IPS-NIHi7 (cell line): ENCODE data around the gene CEP57L1.
"Not testable (repeated sequence)": the region's sequence is repeated elsewhere in the genome, so short reads cannot be mapped to it uniquely, and the experiment has no call there.

Experiments
- DNase-seq: peaks from one replicate; pipeline ENCODE4 v3.0.0; 2012; ENCODE audit warnings: mixed read lengths; ENCODE audit errors: extremely low spot score

Gene CEP57L1

GRCh38 chr6:109172101-109172746 is 76.9 kb downstream of the CEP57L1 start:
- DNase-seq: no peak

GRCh38 chr6:109174916-109175315 is 79.6 kb downstream of the CEP57L1 start:
- DNase-seq: no peak

GRCh38 chr6:109178921-109179320 is 83.6 kb downstream of the CEP57L1 start:
- DNase-seq: no peak

- DNase-seq: no peak
Measured at GRCh38 chr6:109179507-109179906, 84.2 kb downstream of the CEP57L1 start.

- no peak for DNase-seq
Measured at GRCh38 chr6:109182578-109182977, 87.3 kb downstream of the CEP57L1 start.

- peak; percentile 38 for DNase-seq
Measured at GRCh38 chr6:109183109-109183650, 87.9 kb downstream of the CEP57L1 start.

- no peak for DNase-seq
Measured at GRCh38 chr6:109184638-109185037, 89.3 kb downstream of the CEP57L1 start.

- no peak for DNase-seq
Measured at GRCh38 chr6:109186012-109186411, 90.7 kb downstream of the CEP57L1 start.

- peak; percentile 65 for DNase-seq
Measured at GRCh38 chr6:109187399-109188114, 92.2 kb downstream of the CEP57L1 start.

- DNase-seq: no peak
Measured at GRCh38 chr6:109188115-109188411, 92.8 kb downstream of the CEP57L1 start.

GRCh38 chr6:109191368-109191767 is 96.1 kb downstream of the CEP57L1 start:
- DNase-seq: not testable (repeated sequence)

GRCh38 chr6:109192865-109193264 is 97.6 kb downstream of the CEP57L1 start:
- DNase-seq: no peak

- DNase-seq: no peak
Measured at GRCh38 chr6:109194880-109195279, 99.6 kb downstream of the CEP57L1 start.

- DNase-seq: no peak
Measured at GRCh38 chr6:109197061-109197460, 101.8 kb downstream of the CEP57L1 start.

- DNase-seq: no peak
Measured at GRCh38 chr6:109202409-109203264, 107.3 kb downstream of the CEP57L1 start.

- no peak for DNase-seq
Measured at GRCh38 chr6:109204511-109204910, 109.2 kb downstream of the CEP57L1 start.

GRCh38 chr6:109212683-109213082 is 117.4 kb downstream of the CEP57L1 start:
- DNase-seq: no peak
